SJCRH30 (cell line): ENCODE data around the gene TRIP13. TPM values are rescaled to one million over a fixed set of nuclear protein-coding genes. Genes with fewer than 3 reads are reported as not detected.
"Not testable (repeated sequence)": the region's sequence is repeated elsewhere in the genome, so short reads cannot be mapped to it uniquely, and the experiment has no call there.

Experiments
- DNase-seq, 2 experiments: peaks; one replicate each; pipeline ENCODE4 v3.0.0-alpha.2; 2015 to 2020
- H3K27ac ChIP-seq: fragments of 250-450 bp; sonication (Bioruptor Pico); 2 replicates; pipeline ENCODE4 v1.5.1; 2020; ENCODE audit warnings: mild to moderate bottlenecking, moderate library complexity
- H3K27me3 ChIP-seq: fragments of 250-450 bp; sonication (Bioruptor Pico); 2 replicates; pipeline ENCODE4 v1.5.1; 2020; ENCODE audit warnings: mild to moderate bottlenecking, moderate library complexity
- H3K36me3 ChIP-seq: fragments of 250-450 bp; sonication (Bioruptor Pico); 2 replicates; pipeline ENCODE4 v1.5.1; 2020; ENCODE audit warnings: mild to moderate bottlenecking, moderate library complexity
- H3K4me1 ChIP-seq: fragments of 250-450 bp; sonication (Bioruptor Pico); 2 replicates; pipeline ENCODE4 v1.5.1; 2020; ENCODE audit warnings: mild to moderate bottlenecking, moderate library complexity
- H3K4me3 ChIP-seq: fragments of 250-450 bp; sonication (Bioruptor Pico); 2 replicates; pipeline ENCODE4 v1.5.1; 2020; ENCODE audit warnings: mild to moderate bottlenecking, moderate library complexity
- H3K9me3 ChIP-seq: fragments of 250-450 bp; sonication (Bioruptor Pico); replicated peaks from 2 replicates; pipeline ENCODE4 v1.5.1; 2020; ENCODE audit warnings: mild to moderate bottlenecking, moderate library complexity
- total RNA-seq: library from RNA; depleted of rRNA; stranded (reverse); fragments of >200 nt; shearing (Covaris generic); gene quantifications from 2 replicates; pipeline ENCODE4 v1.2.3, GENCODE V29; 2014

Gene TRIP13
- total RNA-seq, 1 experiment from 2014 or later, result 47.5 TPM

DNA sequence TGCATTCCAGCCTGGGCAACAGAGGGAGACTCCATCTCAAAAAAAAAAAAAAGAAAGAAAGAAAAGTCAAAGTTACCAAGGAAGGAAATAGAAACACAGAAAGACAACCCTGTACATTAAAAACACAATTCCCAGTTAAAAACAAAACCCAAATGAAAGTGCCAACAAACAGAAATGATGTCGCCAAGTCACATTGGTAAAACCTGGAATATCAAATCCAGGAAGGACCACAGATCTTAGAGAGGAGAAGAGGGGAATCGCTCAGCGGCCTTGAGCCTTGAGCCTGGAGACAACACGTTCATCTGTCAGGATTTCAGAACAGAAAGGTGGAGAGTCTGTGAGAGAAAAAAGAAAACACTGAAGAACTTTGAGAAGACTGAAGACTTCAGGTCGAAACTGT lies 40.7 kb upstream of the TRIP13 start:
- Histone ChIP-seq H3K4me3 (no peak overlapping the region), H3K27ac (no peak overlapping the region), H3K9me3 (no peaks in the 10 kb centered on the region), H3K27me3 (no peaks in the 10 kb centered on the region), H3K4me1 (no peaks in the 10 kb centered on the region), H3K36me3 (no peaks in the 10 kb centered on the region)
- DNase-seq, result no peak

DNA sequence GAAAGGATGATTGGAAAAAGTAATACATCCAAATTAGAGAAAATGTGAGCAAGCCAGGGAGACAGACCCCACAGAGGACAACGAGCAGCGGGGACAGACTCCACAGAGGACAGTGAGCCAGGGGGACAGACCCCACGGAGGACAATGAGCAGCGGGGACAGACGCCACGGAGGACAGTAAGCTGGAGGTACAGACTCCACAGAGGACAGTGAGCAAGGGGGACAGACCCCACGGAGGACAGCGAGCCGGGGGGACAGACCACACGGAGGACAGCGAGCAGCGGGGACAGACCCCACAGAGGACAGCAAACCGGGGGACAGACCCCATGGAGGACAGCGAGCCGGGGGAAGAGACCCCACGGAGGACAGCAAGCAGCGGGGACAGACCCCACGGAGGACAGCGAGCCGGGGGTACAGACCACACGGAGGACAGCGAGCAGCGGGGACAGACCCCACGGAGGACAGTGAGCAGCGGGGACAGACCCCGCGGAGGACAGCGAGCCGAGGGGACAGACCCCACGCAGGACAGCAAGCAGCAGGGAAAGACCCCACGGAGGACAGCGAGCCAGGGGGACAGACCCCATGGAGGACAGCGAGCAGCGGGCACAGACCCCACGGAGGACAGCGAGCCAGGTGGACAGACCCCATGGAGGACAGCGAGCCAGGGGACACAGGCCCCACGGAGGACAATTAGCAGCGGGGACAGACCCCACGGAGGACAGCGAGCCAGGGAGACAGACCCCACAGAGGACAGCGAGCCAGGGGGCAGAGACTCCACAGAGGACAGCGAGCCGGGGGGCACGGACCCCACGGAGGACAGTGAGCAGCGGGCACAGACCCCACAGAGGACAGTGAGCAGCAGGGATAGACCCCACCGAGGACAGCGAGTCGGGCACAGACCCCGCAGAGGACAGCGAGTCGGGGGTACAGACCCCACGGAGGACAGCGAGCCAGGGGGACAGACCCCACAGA lies 40.0 kb upstream of the TRIP13 start:
- Histone ChIP-seq H3K36me3 (no peaks in the 10 kb centered on the region), H3K27ac (no peak overlapping the region), H3K27me3 (no peaks in the 10 kb centered on the region), H3K4me1 (no peaks in the 10 kb centered on the region), H3K9me3 (no peaks in the 10 kb centered on the region), H3K4me3 (no peak overlapping the region)
- no peak for DNase-seq

DNA sequence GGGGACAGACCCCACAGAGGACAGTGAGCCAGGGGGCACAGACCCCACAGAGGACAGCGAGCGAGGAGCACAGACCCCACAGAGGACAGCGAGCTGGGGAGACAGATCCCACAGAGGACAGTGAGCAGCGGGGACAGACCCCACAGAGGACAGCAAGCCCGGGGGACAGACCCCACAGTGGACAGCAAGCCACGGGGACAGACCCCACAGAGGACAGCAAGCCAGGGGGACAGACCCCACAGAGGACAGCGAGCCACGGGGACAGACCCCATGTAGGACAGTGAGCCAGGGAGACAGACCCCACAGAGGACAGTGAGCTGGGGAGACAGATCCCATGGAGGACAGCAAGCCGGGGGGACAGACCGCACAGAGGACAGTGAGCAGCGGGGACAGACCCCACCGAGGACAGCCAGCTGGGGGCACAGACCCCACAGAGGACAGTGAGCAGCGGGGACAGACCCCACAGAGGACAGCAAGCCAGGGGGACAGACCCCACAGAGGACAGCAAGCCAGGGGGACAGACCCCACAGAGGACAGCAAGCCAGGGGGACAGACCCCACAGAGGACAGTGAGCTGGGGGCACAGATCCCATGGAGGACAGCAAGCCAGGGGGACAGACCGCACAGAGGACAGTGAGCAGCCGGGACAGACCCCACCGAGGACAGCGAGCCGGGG lies 39.1 kb upstream of the TRIP13 start:
- DNase-seq, H3K4me1 ChIP-seq, H3K27me3 ChIP-seq, H3K27ac ChIP-seq, H3K36me3 ChIP-seq, H3K4me3 ChIP-seq, H3K9me3 ChIP-seq: not testable (repeated sequence)

DNA sequence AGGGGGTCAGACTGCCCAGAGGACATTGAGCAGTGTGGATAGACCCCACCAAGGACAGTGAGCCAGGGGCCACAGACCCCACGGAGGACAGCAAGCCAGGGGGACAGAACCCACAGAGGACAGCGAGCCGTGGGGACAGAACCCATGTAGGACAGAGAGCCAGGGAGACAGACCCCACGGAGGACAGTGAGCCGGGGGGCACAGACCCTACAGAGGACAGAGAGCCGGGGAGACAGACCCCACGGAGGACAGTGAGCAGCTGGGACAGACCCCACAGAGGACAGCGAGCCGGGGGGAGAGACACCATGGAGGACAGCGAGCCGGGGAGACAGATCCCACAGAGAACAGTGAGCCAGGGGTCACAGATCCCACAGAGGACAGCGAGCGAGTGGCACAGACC lies 38.5 kb upstream of the TRIP13 start:
- no peaks in the 10 kb centered on the region for H3K4me1 ChIP-seq
- no peaks in the 10 kb centered on the region for H3K27me3 ChIP-seq
- no peak overlapping the region for H3K27ac ChIP-seq
- no peak overlapping the region for H3K4me3 ChIP-seq
- H3K9me3 ChIP-seq, result no peaks in the 10 kb centered on the region
- no peak for DNase-seq
- H3K36me3 ChIP-seq, result no peaks in the 10 kb centered on the region

GRCh38 chr5:854966-855743 lies 37.5 kb upstream of the TRIP13 start:
- DNase-seq, result no peak
- H3K36me3 ChIP-seq, result no peaks in the 10 kb centered on the region
- no peak overlapping the region for H3K4me3 ChIP-seq
- H3K9me3 ChIP-seq, result no peaks in the 10 kb centered on the region
- H3K27me3 ChIP-seq, result no peaks in the 10 kb centered on the region
- H3K4me1 ChIP-seq, result no peaks in the 10 kb centered on the region
- H3K27ac ChIP-seq, result no peak overlapping the region

DNA sequence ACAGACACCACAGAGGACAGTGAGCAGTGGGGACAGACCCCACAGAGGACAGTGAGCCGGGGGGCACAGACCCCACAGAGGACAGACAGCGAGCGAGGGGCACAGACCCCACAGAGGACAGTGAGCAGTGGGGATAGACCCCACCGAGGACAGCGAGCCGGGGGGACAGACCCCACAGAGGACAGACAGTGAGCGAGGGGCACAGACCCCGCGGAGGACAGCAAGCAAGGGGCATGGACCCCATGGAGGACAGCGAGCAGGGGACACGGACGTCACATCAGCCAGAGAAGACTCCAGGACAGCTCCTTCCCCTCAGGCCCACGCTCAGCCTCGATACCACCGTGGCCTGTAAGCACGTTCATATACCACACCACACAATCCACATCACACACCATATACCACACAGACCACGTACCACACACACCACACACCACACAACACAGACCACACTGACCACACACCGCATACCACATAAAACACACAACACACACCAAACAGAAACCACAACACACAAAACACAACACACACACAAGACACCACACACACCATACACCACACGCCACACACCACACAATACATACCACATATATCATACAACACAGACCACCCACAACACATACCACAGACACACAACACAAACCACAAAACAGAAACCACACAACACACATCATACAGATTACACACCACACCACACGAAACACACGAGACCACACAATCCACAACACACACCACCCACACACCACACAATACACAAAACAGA lies 36.7 kb upstream of the TRIP13 start:
- Histone ChIP-seq H3K9me3 (no peaks in the 10 kb centered on the region), H3K4me3 (no peak overlapping the region), H3K27ac (no peak overlapping the region), H3K4me1 (no peaks in the 10 kb centered on the region), H3K36me3 (no peaks in the 10 kb centered on the region), H3K27me3 (no peaks in the 10 kb centered on the region)
- no peak for DNase-seq

DNA sequence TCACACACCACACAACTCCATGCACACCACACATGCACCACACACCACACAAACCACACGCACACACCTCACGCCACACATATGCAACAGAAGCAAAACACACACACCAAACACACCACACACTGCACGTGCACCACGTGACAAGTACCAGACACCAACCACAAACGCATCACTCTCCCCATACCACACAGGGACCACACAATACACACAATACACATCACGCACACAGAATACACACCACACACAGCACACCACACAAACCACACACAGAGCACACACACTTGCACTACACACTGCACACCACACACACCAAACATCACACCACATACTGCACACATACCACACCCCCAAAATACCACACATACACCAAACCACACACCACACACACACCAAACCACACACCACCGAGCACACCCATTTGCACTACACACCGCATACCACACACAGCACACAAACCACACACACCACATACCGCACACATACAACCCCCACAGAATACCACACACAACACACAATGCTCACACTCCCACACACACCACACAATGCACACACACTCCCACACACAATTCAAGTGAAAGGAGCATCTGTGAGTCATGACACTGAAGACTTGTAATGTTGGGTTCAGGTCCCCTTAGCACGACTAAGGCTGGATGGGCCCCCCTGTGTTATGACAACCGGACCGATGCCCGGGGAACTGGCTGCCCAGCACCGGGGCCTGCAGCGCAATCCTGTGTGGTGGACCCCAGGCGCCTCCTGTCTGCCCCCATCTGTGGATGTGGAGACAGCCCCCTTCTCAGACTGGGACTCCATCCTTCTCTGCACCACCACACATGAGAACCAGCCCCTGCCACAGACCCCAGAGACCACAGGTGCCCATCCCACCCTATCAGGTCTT lies 35.9 kb upstream of the TRIP13 start:
- Histone ChIP-seq H3K4me3 (no peak overlapping the region), H3K27me3 (no peaks in the 10 kb centered on the region), H3K27ac (no peak overlapping the region), H3K9me3 (no peaks in the 10 kb centered on the region), H3K36me3 (no peaks in the 10 kb centered on the region), H3K4me1 (no peaks in the 10 kb centered on the region)
- DNase-seq, result no peak

GRCh38 chr5:858726-859125 lies 34.0 kb upstream of the TRIP13 start:
- Histone ChIP-seq H3K36me3 (no peaks in the 10 kb centered on the region), H3K4me1 (no peaks in the 10 kb centered on the region)
- no peak for DNase-seq

GRCh38 chr5:859391-859790 lies 33.3 kb upstream of the TRIP13 start:
- Histone ChIP-seq H3K9me3 (no peaks in the 10 kb centered on the region), H3K4me1 (no peaks in the 10 kb centered on the region), H3K36me3 (peaks cover 3% of the 10 kb centered on the region; the same call in 1 of the 2 replicates), H3K4me3 (no peak overlapping the region), H3K27me3 (no peaks in the 10 kb centered on the region), H3K27ac (no peak overlapping the region)
- DNase-seq, result no peak

More at GRCh38 chr5:858726-859125, 34.0 kb upstream of the TRIP13 start:
- no peak overlapping the region for H3K27ac ChIP-seq
- no peaks in the 10 kb centered on the region for H3K9me3 ChIP-seq
- no peak overlapping the region for H3K4me3 ChIP-seq
- H3K27me3 ChIP-seq, result no peaks in the 10 kb centered on the region

DNA sequence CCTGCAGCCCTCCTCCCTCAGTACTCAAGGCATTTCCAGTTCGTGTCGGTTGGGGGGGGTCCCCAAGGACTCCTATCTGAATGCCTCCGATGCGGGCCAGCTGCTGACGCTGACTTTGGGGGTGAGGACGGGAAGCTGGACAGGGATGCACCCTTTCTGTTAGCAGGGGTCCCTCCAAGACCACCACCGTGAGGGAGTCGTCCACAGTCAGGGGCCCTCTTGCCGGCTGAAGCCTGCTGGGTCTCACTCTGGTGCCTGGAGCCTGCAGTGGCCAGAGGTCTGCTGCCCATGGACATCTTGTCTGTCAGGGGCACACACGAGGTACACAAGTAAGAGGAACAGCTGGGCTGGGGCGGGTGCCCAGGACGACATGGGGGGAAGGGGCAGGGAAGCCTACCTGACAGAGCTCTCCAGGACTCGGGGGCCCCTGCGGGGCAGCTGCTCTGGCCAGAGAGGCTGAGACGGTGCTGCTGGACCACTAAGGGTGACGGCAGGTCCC lies 32.8 kb upstream of the TRIP13 start:
- Histone ChIP-seq H3K4me3 (no peak overlapping the region), H3K4me1 (no peaks in the 10 kb centered on the region), H3K36me3 (peaks cover 4% of the 10 kb centered on the region; the same call in 1 of the 2 replicates), H3K27me3 (no peaks in the 10 kb centered on the region), H3K9me3 (no peaks in the 10 kb centered on the region), H3K27ac (no peak overlapping the region)
- DNase-seq, result no peak

DNA sequence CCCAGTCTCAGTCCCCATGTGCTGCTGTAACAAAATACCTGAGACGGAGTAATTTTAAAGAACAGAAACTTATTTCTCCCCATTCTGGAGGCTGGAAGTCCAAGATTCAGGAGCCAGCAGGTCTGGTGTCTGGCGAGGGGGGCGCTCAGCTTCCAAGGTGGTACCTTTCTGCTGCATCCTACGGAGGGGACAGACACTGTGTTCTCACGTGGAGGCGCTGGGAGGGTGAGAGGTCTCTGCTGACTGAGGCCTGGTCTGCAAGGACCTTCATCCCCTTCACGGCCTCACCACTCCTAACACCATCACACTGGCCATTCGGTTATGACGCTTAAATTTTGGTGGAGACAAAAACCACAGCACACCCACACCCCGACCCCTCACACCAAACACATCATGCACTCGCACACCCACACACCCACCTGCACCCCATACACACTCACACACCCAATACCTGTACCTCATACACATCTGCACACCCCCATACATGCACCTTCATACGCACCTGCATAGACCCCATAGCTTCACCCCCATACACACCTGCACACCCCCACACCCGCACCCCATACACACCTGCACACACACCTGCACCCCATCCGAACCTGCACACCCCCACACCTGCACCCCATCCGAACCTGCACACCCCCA lies 32.1 kb upstream of the TRIP13 start:
- Histone ChIP-seq H3K27ac (no peak overlapping the region), H3K27me3 (no peaks in the 10 kb centered on the region), H3K4me1 (no peaks in the 10 kb centered on the region)

GRCh38 chr5:861442-862366 lies 31.0 kb upstream of the TRIP13 start:
- Histone ChIP-seq H3K36me3 (peaks cover 4% of the 10 kb centered on the region; the same call in 1 of the 2 replicates), H3K9me3 (no peaks in the 10 kb centered on the region), H3K27me3 (no peaks in the 10 kb centered on the region), H3K4me1 (no peaks in the 10 kb centered on the region), H3K4me3 (no peak overlapping the region), H3K27ac (no peak overlapping the region)
- no peak for DNase-seq

More for the DNA sequence above, 32.1 kb upstream of the TRIP13 start:
- Histone ChIP-seq H3K9me3 (no peaks in the 10 kb centered on the region), H3K36me3 (peaks cover 4% of the 10 kb centered on the region; the same call in 1 of the 2 replicates), H3K4me3 (no peak overlapping the region)
- no peak for DNase-seq
